Endothelial cell of umbilical vein (primary cell): ENCODE measurements around the gene PSMC3.

ENCODE experiments used
- CTCF ChIP-seq, 2 donors: IDR thresholded peaks; 1 replicate in 1 of 2; 2 replicates in 1 of 2; pipeline ENCODE4 v1.5.1; 2011; ENCODE audit warnings: low read length in 2 of 2, mild to moderate bottlenecking in 2 of 2, moderate library complexity in 2 of 2, control low read depth in 1 of 2, inconsistent platforms in 1 of 2, low read depth in 1 of 2; ENCODE audit not compliant: insufficient read depth in 1 of 2; ENCODE audit errors: extremely low read depth in 1 of 2
- EZH2 ChIP-seq: IDR thresholded peaks from 2 replicates; pipeline ENCODE4 v1.6.1; 2012; ENCODE audit warnings: borderline replicate concordance, low read depth, mild to moderate bottlenecking, moderate library complexity, low read length, inconsistent platforms; ENCODE audit not compliant: severe bottlenecking
- GATA2 ChIP-seq: IDR thresholded peaks from 2 replicates; pipeline ENCODE4 v1.7.0; 2011; ENCODE audit warnings: low read depth, mild to moderate bottlenecking, moderate library complexity, mixed read lengths, low read length; ENCODE audit not compliant: insufficient read length, insufficient read depth
- MYC ChIP-seq: IDR thresholded peaks from one replicate; pipeline ENCODE4 v1.6.1; 2011; ENCODE audit warnings: mild to moderate bottlenecking, low read depth, low read length
- POLR2A ChIP-seq: IDR thresholded peaks from 2 replicates; pipeline ENCODE4 v1.6.1; 2012; ENCODE audit warnings: low read depth, mild to moderate bottlenecking, control low read depth, low read length
- POLR2AphosphoS5 ChIP-seq: IDR thresholded peaks from 2 replicates; pipeline ENCODE4 v1.6.1; 2012; ENCODE audit warnings: low read depth, mild to moderate bottlenecking, control low read depth, low read length, moderate library complexity; ENCODE audit not compliant: insufficient read depth

- TF ChIP-seq CTCF (IDR thresholded peaks at IDR 0.05; ENCODE audit: extremely low read depth in 1 of 2, insufficient read depth in 1 of 2, low read depth in 1 of 2, low read length in 2 of 2) (no peak), EZH2 (no peak), GATA2 (no peak), POLR2AphosphoS5 (no peak), MYC (no peak), POLR2A (no peak)
Measured at GRCh38 chr11:47414685-47415070, 11.6 kb downstream of the PSMC3 start.
